Measurements from ENCODE around the gene LRRFIP1. TPM values are rescaled to one million over a fixed set of nuclear protein-coding genes. Genes with fewer than 3 reads are reported as not detected.

Gene LRRFIP1
- total RNA-seq, 3 donors from 2014 or later (not counting 1 experiment from before 2014, with no cell fraction given): 163 to 207 (median 188) TPM

GRCh38 chr2:237667893-237668292, 40.5 kb downstream of the LRRFIP1 start:
- no peaks in the 10 kb centered on the region for H3K36me3 Mint-ChIP-seq
- no peak overlapping the region for H3K27ac ChIP-seq (ENCODE audit: low read length)
- no peaks in the 10 kb centered on the region for H3K36me3 ChIP-seq (ENCODE audit: control insufficient read depth, insufficient read depth, low read length)
- H3K27me3 Mint-ChIP-seq (ENCODE audit: low read depth in 2 of 2): peaks cover 8 to 15% of the 10 kb centered on the region in 2 donors
- H3K4me3 ChIP-seq (ENCODE audit: low read length): no peak overlapping the region
- no peak overlapping the region for H3K4me3 Mint-ChIP-seq
- H3K27me3 ChIP-seq (ENCODE audit: control insufficient read depth, insufficient read depth, low read length): no peaks in the 10 kb centered on the region
- no peak for DNase-seq
- WGBS (ENCODE audit: insufficient coverage): 89% methylated on average over 6 of the region's 6 CpGs
- no peaks in the 10 kb centered on the region for H3K9me3 ChIP-seq (ENCODE audit: control insufficient read depth, insufficient read depth, low read length)
- no peak for ATAC-seq
- H3K4me1 Mint-ChIP-seq: peaks cover 18% of the 10 kb centered on the region in 2 donors
- H3K27ac Mint-ChIP-seq: no peak overlapping the region
- H3K4me1 ChIP-seq (ENCODE audit: control insufficient read depth, insufficient read depth, low read length): peaks cover 18% of the 10 kb centered on the region
- intact Hi-C loops (cut with micrococcal nuclease): no loop called here
- H3K9me3 Mint-ChIP-seq: no peaks in the 10 kb centered on the region
- TF ChIP-seq CTCF (IDR thresholded peaks at IDR 0.05): no peak

DNA sequence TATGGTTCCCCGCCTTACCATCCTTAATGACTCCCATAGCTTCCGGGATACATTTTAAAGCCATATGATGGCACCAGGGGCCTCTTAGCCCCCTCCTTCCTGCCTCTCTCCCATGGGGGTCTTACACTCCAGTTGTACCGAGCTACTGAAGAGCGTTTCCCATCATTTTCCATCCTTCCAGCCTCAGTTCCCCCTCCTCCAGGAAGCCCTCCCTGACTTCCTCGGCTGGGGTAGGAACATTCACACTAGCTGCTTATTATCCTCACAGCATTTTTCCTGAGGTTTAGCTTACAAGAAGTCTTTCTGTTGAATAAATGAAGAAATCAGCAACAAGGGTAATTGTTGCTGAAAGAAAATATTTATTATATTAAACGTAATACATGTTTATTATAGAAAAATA, 41.1 kb downstream of the LRRFIP1 start:
- Histone ChIP-seq H3K9me3 (ENCODE audit: control insufficient read depth, insufficient read depth, low read length) (no peaks in the 10 kb centered on the region), H3K4me3 (ENCODE audit: low read length) (no peak overlapping the region), H3K36me3 (ENCODE audit: control insufficient read depth, insufficient read depth, low read length) (no peaks in the 10 kb centered on the region), H3K4me1 (ENCODE audit: control insufficient read depth, insufficient read depth, low read length) (peaks cover 18% of the 10 kb centered on the region), H3K27ac (ENCODE audit: low read length) (no peak overlapping the region), H3K27me3 (ENCODE audit: control insufficient read depth, insufficient read depth, low read length) (no peaks in the 10 kb centered on the region)
- no peak for ATAC-seq
- H3K27me3 Mint-ChIP-seq (ENCODE audit: low read depth in 2 of 2): peaks cover 5 to 15% of the 10 kb centered on the region in 2 donors
- intact Hi-C loops (cut with micrococcal nuclease): no loop called here
- no peaks in the 10 kb centered on the region for H3K9me3 Mint-ChIP-seq
- no peak overlapping the region for H3K27ac Mint-ChIP-seq
- TF ChIP-seq CTCF (IDR thresholded peaks at IDR 0.05): no peak
- H3K4me1 Mint-ChIP-seq: peaks cover 21 to 22% of the 10 kb centered on the region in 2 donors
- H3K4me3 Mint-ChIP-seq: no peak overlapping the region
- no peak for DNase-seq
- WGBS (ENCODE audit: insufficient coverage): 97% methylated on average over 5 of the region's 6 CpGs
- H3K36me3 Mint-ChIP-seq: no peaks in the 10 kb centered on the region

DNA sequence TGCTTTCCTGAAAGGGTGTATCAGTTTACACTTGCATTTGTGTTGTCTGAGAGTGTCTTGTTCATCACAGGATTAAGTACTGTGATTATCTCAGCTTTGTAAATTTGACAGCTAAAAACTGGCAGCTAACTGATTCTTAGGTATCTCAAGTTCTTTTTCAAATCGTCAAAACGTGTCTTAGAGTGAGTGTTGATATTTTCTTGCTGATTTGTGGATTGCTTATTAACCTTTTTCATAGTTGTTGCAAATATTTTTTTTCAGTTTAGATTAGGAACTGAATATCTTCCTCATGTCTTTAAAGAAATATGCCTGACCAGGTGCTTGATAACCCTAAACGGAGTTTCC, 41.9 kb downstream of the LRRFIP1 start:
- WGBS (ENCODE audit: insufficient coverage): 71% methylated on average over 3 of the region's 3 CpGs
- H3K27me3 Mint-ChIP-seq (ENCODE audit: low read depth in 2 of 2): peaks cover 0 to 10% of the 10 kb centered on the region in 2 donors
- ATAC-seq: no peak
- H3K4me1 Mint-ChIP-seq: peaks cover 22% of the 10 kb centered on the region in 2 donors
- no peak for DNase-seq
- no peak overlapping the region for H3K4me3 ChIP-seq (ENCODE audit: low read length)
- intact Hi-C loops (cut with micrococcal nuclease): no loop called here
- no peaks in the 10 kb centered on the region for H3K9me3 ChIP-seq (ENCODE audit: control insufficient read depth, insufficient read depth, low read length)
- H3K27me3 ChIP-seq (ENCODE audit: control insufficient read depth, insufficient read depth, low read length): no peaks in the 10 kb centered on the region
- no peak overlapping the region for H3K4me3 Mint-ChIP-seq
- no peak for TF ChIP-seq CTCF (IDR thresholded peaks at IDR 0.05)
- H3K4me1 ChIP-seq (ENCODE audit: control insufficient read depth, insufficient read depth, low read length): peaks cover 18% of the 10 kb centered on the region
- H3K27ac ChIP-seq (ENCODE audit: low read length): no peak overlapping the region
- no peaks in the 10 kb centered on the region for H3K9me3 Mint-ChIP-seq
- no peaks in the 10 kb centered on the region for H3K36me3 Mint-ChIP-seq
- no peak overlapping the region for H3K27ac Mint-ChIP-seq
- H3K36me3 ChIP-seq (ENCODE audit: control insufficient read depth, insufficient read depth, low read length): no peaks in the 10 kb centered on the region

DNA sequence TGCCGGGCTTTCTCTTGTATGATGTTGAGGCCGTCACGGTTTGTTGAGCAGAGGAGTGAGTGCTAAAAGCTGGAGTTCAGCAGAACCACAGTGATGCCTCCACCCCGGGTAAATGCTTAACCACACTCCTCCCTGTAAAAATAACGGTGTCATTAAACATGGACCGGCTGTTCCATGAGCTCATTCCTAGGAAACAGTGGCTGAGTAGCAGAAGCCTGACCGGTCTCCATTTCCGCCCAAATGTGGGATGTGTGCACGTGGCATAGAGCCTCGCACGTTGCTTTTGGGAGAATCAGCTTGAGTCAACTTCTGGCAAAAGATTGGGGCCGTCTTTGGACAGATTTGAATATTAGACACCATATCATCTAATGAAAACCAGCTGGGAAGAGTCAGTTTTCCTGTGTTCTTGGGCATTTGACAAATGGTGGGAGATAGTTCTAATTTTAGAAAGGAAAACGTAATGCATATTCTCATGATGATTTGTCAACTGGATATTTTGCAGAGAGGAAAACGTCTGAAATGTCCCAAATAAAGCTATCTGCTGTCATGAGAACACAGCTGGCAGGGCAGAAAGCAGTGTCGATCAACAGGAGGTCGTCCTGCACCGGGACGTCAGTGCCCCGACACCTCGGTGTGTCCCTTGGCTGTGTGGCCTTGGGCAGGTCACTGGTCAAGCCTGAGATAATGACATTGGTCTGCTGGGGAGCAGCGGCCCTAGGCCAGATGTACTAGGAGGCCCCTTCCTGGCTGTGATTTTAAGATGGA, 42.4 kb downstream of the LRRFIP1 start:
- WGBS (ENCODE audit: insufficient coverage): 76% methylated on average over 20 of the region's 21 CpGs
- peaks cover 22% of the 10 kb centered on the region for H3K4me1 ChIP-seq (ENCODE audit: control insufficient read depth, insufficient read depth, low read length)

More for the DNA sequence above, 42.4 kb downstream of the LRRFIP1 start:
- TF ChIP-seq CTCF (IDR thresholded peaks at IDR 0.05): no peak
- Histone ChIP-seq H3K4me3 (ENCODE audit: low read length) (no peak overlapping the region), H3K27ac (ENCODE audit: low read length) (no peak overlapping the region), H3K27me3 (ENCODE audit: control insufficient read depth, insufficient read depth, low read length) (no peaks in the 10 kb centered on the region), H3K36me3 (ENCODE audit: control insufficient read depth, insufficient read depth, low read length) (no peaks in the 10 kb centered on the region), H3K9me3 (ENCODE audit: control insufficient read depth, insufficient read depth, low read length) (no peaks in the 10 kb centered on the region)
- H3K4me1 Mint-ChIP-seq: peaks cover 22% of the 10 kb centered on the region in 2 donors
- no peak overlapping the region for H3K27ac Mint-ChIP-seq
- DNase-seq: no peak
- H3K36me3 Mint-ChIP-seq: no peaks in the 10 kb centered on the region
- intact Hi-C loops (cut with micrococcal nuclease): loop anchor here (5.0 kb wide), 1 partner anchor 37 kb away; no protein-coding TSS in a partner anchor
- no peak overlapping the region for H3K4me3 Mint-ChIP-seq
- H3K27me3 Mint-ChIP-seq (ENCODE audit: low read depth in 2 of 2): peaks cover 0 to 10% of the 10 kb centered on the region in 2 donors
- H3K9me3 Mint-ChIP-seq: no peaks in the 10 kb centered on the region
- ATAC-seq: no peak
